ENCODE data around the gene KRT16.
"Not testable (repeated sequence)": the region's sequence is repeated elsewhere in the genome, so short reads cannot be mapped to it uniquely, and the experiment has no call there.

KRT16 gene

DNA sequence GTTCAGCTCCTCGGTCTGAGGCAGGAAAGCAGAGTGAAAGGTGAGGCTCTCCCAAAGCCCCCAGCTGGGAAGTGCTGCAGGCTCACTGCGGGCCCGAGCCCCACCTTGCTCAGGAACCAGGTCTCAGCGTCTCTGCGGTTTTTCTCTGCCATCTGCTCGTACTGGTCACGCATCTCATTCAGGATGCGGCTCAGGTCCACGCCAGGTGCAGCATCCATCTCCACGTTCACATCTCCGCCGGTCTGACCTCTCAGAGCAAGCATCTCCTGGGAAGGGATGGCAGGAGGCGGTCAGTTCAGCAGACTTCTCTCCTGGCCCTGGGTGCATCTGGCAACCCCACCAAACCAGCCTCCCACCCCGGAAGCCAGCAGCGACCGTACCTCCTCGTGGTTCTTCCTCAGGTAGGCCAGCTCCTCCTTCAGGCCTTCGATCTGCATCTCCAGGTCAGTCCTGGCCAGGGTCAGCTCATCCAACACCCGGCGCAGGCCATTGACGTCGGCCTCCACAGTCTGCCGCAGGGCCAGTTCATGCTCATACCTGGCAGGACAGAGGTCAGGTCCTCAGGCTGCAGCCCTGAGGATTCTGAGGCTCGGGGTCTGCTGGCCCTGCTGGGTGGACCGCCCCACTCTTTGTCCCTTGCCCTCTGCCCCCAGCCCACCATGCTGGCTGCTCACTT lies 1.5 kb downstream of the KRT16 start:
- TF ChIP-seq, protein P1, sequence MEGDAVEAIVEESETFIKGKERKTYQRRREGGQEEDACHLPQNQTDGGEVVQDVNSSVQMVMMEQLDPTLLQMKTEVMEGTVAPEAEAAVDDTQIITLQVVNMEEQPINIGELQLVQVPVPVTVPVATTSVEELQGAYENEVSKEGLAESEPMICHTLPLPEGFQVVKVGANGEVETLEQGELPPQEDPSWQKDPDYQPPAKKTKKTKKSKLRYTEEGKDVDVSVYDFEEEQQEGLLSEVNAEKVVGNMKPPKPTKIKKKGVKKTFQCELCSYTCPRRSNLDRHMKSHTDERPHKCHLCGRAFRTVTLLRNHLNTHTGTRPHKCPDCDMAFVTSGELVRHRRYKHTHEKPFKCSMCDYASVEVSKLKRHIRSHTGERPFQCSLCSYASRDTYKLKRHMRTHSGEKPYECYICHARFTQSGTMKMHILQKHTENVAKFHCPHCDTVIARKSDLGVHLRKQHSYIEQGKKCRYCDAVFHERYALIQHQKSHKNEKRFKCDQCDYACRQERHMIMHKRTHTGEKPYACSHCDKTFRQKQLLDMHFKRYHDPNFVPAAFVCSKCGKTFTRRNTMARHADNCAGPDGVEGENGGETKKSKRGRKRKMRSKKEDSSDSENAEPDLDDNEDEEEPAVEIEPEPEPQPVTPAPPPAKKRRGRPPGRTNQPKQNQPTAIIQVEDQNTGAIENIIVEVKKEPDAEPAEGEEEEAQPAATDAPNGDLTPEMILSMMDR (conservative IDR thresholded peaks at IDR 0.05; ENCODE audit: low read depth) = no peak
- ChIA-PET POLR2A (ENCODE audit: low non-redundant PET) (no interaction called here), CTCF (interaction anchor here (0.6 to 2.1 kb wide), 3 partner anchors 9 to 62 kb away, joined by 3 to 7 read pairs (median 4); no protein-coding TSS in a partner anchor)
- no peak for DNase-seq (ENCODE audit: low spot score)
- peak overlapping the region; percentile 100 for H3K27ac ChIP-seq

DNA sequence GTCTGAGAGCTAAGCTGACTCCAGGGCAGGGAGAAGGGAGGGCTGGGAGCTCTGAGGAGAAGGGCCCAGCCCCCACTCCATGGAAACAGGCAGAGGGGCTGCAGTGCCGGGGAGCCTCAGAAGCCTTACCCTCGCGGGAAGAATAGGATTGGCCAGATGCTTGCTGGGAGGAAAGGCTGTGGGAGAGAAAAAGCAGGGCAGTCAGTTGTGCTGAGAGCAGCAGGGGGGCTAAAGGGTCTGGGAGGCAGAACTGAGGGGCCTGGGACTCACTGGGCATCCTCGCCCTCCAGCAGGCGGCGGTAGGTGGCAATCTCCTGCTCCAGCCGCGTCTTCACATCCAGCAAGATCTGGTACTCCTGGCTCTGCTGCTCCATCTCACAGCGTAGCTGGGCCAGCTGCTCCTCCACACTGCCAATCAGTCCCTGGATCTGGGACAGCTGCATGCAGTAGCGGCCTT lies 2.5 kb downstream of the KRT16 start:
- POLR2A ChIA-PET (ENCODE audit: low non-redundant PET); DNase-seq (ENCODE audit: low spot score): not testable (repeated sequence)
- CTCF ChIA-PET = interaction anchor here (0.7 to 2.1 kb wide), 2 partner anchors 10 to 61 kb away, joined by 3 to 7 read pairs; no protein-coding TSS in a partner anchor
- H3K27ac ChIP-seq = peak overlapping the region; percentile 100

DNA sequence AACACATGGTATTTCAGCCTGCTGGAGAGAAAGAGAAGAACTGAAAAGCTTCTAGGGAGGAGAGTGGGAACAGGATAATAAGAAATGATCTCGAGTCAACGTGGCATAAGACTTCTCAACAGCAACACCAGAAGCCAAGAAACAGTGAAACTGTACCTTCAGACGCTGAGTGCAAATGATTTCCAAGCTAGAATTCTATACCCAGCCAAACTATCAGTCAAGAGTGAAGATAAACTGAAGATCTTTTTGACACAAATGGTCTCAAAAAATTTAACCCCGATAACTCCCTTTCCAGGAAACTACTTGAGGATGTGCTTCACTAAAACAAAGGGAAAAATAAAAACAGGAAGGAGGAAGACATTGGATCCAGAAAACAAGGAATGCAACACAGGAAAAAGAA lies 5.6 kb downstream of the KRT16 start:
- POLR2A ChIA-PET (ENCODE audit: low non-redundant PET); H3K27ac ChIP-seq; DNase-seq (ENCODE audit: low spot score): not testable (repeated sequence)
- CTCF ChIA-PET = interaction anchor here (1.1 kb wide), 1 partner anchor 12 kb away, joined by 3 read pairs; no protein-coding TSS in a partner anchor

DNA sequence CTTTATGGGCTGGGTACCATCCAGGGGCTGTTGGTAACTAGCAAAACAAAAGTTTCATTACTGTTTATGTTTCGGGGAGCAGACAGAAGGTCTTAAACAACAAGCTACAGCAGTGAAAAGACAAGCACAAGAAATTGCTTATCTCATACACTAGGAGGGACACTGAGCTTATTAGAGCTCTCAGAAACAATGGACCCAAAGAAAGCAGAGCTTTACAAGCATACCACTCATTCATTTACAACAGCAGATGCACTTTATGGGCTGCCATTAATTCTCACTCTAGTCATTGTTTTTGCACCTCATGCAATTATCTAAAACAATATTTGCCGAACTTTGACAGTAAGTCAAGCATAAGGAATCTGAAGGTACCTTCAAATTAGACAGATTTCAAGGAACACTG lies 10.0 kb downstream of the KRT16 start:
- CTCF ChIA-PET = no interaction called here
- TF ChIP-seq, protein P1 (conservative IDR thresholded peaks at IDR 0.05; ENCODE audit: low read depth) = no peak
- POLR2A ChIA-PET (ENCODE audit: low non-redundant PET) = no interaction called here
- no peak overlapping the region for H3K27ac ChIP-seq
- DNase-seq (ENCODE audit: low spot score) = no peak

DNA sequence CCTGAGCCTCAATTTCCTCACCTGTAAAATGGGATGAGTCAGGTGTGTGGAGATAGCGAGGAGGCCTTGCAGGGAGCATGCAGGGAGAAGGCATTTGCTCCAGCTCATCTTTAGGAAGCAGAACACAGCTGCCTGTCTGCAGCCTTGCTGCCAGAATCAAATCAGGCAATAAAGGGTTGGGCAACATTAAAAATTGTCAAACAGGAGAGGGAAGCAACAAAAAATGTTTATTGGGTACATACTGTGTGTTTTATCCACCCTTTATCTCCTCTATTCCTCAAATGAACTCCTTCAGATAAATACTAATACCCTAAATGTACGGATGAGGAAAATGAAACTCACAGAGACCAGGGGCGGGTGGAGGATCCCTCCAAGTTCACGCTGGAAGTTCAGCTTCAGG lies 12.2 kb downstream of the KRT16 start:
- ChIA-PET POLR2A (ENCODE audit: low non-redundant PET) (no interaction called here), CTCF (no interaction called here)
- DNase-seq (ENCODE audit: low spot score) = no peak
- TF ChIP-seq, protein P1 (conservative IDR thresholded peaks at IDR 0.05; ENCODE audit: low read depth) = no peak
- peak overlapping the region; percentile 36 for H3K27ac ChIP-seq

DNA sequence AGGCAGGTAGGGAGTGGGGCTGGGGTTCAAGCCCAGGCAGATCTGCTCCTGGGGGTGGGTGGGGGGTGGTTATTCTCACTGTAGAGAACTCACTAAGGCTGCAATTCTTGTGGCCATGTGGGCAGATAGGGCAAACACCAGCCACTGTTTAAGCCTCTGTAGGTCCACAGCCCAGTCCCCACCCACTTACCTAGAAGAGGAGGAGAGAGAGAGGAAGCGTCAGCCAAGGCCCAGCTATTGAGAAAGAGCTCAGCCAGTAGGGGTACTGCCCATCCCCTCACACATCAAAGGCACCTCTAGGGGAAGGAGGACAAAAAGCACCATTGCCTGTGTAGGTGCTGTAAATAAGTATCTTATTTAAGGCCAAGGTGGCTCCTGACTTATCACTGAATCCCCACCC lies 12.9 kb downstream of the KRT16 start:
- no peak for DNase-seq (ENCODE audit: low spot score)
- TF ChIP-seq, protein P1 (conservative IDR thresholded peaks at IDR 0.05; ENCODE audit: low read depth) = no peak
- CTCF ChIA-PET = no interaction called here
- H3K27ac ChIP-seq = peak overlapping the region; percentile 36
- POLR2A ChIA-PET (ENCODE audit: low non-redundant PET) = no interaction called here

DNA sequence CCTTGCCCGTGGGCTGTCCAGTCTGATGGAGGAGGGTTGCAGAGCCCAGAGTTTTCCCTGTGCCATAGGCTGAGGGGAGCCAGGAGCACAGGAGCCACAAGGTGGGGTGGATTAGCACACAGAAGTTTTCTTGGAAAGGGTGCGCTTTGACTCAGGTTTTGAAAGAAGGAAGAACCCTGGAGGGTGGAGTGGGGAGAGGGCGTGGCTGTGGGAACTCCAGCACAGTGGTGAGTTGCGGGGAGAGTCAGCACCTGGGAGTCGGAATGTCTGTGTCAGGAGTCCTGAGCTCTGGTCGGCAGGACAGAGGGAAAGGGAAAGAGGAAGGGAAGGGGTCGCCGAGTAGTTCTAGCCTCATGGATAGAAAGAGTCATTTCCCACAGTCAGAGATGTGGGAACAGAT lies 17.0 kb downstream of the KRT16 start:
- TF ChIP-seq, protein P1 (conservative IDR thresholded peaks at IDR 0.05; ENCODE audit: low read depth) = no peak

More for the DNA sequence above, 17.0 kb downstream of the KRT16 start:
- ChIA-PET CTCF (interaction anchor here (0.7 to 0.9 kb wide), 3 partner anchors 12 to 28 kb away, joined by 3 read pairs; no protein-coding TSS in a partner anchor), POLR2A (ENCODE audit: low non-redundant PET) (no interaction called here)
- peak overlapping the region; percentile 7 for H3K27ac ChIP-seq
- no peak for DNase-seq (ENCODE audit: low spot score)

Measured in RWPE1 (cell line).